GM11168 (cell line): ENCODE measurements around the gene CPN1.
"Not testable (repeated sequence)": the region's sequence is repeated elsewhere in the genome, so short reads cannot be mapped to it uniquely, and the experiment has no call there.

Experiments
- in situ Hi-C: fragments of 300-500 bp; cut with MboI; formaldehyde crosslinking; loops from one replicate; pipeline ENCODE4 v1.12.0; 2022; ENCODE audit warnings: low sequenced_read_pairs; ENCODE audit not compliant: unreplicated experiment

CPN1 gene

DNA sequence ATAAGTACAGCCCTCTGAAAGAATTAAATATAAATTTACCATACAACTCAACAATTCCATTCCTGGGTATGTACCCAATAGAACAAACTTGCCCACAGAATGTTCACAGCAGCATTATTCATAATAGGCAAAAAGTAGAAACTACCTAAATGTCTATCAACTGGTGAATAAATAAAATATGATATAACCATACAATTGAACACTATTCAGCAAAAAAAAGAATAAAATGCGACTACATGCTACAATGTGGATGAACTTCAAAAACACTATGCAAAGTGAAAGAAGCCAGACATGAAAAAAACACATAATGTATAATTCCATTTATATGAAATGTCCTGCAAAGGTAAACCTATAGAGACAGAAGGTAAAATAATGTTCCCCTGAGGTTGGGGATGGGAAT, 2.0 kb upstream of the CPN1 start:
- in situ Hi-C loops = no loop called here

DNA sequence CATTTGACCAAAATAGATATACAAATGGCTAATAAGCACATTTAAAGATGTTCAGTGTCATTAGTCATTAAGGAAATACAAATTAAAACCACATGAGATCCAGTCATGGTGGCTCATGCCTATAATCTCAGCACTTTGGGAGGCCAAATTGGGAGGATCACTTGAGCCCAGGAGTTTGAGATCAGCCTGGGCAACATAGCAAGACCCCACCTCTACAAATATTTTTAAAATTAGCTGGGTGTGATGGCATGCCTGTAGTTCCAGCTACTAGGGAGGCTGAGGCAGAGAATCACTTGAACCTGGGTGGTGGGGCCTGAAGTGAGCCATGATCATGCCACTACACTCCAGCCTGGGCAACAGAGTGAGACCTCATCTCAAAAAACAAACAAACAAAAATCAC, 607 bp upstream of the CPN1 start:
- in situ Hi-C loops = not testable (repeated sequence)

DNA sequence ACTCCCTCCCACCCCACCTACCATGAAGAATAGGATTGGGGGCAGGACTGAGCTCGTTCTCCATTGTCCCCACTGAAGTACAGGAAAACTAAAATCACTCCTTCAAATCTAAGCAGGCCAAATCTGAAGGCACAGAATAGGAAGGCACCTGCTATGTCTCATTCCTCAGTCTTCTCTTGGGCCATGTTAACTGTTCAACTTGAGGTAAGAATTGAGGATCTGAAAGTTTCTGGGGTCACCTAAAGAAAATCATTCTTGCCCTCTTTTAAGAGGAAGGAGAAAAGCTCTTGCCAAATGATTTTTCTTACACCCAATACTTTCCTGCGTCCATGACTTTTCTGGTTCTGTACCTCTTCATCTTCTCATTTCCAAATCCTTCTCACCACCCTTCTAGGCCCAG, 4.9 kb downstream of the CPN1 start:
- in situ Hi-C loops = no loop called here

- in situ Hi-C loops = no loop called here
These were observed 6.0 kb downstream of the CPN1 start for GRCh38 chr10:100075426-100076220.

DNA sequence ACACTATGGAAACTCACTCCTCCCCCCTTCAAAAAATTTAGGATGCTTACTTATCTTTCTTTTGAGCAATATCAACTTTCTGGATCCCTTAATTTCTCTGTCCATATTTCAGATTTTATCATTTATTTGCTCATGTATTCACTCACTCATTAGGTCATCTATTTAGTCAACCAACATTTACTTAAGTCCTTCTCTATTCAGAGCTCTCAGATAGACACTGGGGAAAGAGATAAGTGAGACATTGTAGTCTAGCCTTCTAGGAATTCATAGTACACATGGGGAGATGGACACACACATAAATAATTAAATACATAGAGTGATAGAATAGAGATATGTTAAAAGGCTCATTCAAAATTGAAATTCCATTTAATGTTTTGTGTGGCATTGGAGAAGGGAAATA, 9.2 kb downstream of the CPN1 start:
- in situ Hi-C loops = no loop called here

DNA sequence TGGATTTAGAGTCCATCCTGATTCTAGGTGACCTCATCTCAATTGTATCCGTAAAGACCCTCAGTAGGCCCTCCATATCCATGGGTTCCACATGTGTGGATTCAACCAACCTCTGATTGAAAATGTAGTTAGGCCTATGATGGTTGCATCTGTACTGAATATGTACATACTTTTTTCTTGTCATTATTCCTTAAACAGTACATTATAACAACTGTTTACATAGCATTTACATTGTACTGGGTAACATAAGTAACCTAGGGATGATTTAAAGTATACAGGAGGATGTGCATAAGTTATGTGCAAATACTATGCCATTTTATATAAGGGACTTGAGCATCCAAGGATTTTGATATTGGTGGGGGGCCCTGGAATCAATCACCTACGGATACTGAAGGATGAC, 10.1 kb downstream of the CPN1 start:
- in situ Hi-C loops = no loop called here

DNA sequence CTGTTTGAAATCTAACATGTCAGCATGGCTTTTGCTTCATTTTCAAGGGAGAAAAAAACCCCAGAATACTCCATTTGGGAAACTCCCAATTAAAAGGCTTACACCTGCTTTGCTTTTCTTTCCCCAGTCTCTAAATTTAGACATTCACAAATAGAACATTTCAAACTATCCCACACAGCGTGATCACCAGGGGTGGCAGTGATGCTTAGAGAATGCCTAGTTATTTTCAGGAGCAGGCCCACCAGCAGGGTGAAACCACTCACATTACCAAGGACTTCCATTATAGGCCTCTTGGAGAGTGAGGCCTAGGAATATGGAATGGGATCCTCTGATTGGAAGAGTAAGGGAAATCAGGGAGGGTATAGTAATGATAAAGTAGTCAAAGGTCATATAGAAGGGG, 14.2 kb downstream of the CPN1 start:
- in situ Hi-C loops = no loop called here

GRCh38 chr10:100065084-100065660, 16.5 kb downstream of the CPN1 start:
- in situ Hi-C loops = no loop called here

DNA sequence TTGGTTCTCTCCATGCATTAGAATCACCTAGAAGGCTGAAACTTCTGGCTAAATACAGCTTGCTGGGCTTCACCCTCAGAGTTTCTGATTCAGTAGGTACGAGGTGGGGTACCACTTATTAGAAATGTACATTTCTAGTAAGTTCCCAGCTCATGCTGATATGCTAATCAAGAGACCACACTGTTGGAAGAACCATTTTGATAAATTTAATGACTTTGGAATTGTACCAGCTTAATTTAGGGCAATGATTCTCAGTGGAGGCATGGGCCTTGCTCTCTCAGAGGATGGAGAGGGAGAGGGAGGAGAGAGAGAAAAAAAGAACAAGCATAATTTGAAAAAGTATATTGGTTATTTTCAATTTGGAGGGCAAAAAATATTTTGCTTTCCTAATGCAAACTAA, 20.3 kb downstream of the CPN1 start:
- in situ Hi-C loops = no loop called here

GRCh38 chr10:100057948-100058347, 23.7 kb downstream of the CPN1 start:
- in situ Hi-C loops = no loop called here

DNA sequence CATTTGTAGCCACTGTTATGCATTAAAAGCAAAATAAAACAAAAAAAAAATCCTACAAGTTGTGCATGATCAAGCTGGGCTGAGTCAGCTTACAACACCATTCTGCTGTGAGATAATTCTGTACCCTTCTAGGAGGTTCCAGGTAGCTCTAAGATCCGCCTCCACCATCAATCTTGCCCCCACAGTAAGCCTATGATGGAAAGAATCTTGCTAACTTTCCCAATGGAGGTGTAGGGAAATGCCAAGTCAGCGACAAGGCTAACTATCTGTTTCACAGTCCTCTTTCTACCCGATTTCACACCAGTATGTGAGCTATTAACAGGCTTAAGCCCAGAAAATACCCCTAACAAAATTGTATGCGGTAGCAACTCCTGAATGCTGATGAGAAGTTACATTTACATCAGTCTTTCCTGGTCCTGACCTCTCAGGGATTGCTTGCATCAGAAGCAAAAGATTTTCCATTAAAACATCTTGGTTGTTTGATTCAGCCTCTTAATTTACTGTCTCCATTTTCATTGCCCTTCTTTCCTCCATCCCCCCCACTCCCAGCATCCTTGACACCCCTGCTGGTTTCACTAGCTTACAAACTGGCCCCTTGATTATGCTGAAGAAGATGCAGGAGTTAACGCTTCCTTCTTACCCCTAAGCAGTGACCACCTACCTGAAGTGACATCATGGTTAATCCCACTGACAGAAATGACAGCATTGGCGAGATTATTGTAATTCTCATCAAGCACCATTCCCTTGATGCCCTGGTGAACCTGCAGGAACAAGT, 27.8 kb downstream of the CPN1 start:
- in situ Hi-C loops = no loop called here

GRCh38 chr10:100046021-100046486, 35.6 kb downstream of the CPN1 start:
- in situ Hi-C loops = loop anchor here (10.0 kb wide), 1 partner anchor 201 kb away; no protein-coding TSS in a partner anchor

DNA sequence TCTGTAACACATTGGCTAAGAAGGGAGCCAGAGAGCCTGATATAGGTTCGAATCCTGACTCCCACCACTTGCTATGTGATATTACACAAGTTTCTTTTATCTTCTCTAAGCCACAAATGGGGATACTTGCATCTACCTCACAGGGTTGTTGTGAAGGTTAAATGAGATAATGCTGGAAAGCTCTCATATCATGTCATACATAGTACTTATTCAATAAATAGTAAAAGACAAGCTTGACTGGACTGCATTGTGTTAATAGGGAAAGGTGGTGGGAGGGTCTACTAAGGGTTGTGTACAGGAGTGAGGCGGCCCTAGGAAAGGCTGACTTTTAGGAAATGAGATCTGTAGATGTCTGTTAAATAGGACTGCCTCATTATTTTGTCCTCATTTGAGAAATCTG, 36.1 kb downstream of the CPN1 start:
- in situ Hi-C loops = loop anchor here (10.0 kb wide), 1 partner anchor 201 kb away; no protein-coding TSS in a partner anchor

DNA sequence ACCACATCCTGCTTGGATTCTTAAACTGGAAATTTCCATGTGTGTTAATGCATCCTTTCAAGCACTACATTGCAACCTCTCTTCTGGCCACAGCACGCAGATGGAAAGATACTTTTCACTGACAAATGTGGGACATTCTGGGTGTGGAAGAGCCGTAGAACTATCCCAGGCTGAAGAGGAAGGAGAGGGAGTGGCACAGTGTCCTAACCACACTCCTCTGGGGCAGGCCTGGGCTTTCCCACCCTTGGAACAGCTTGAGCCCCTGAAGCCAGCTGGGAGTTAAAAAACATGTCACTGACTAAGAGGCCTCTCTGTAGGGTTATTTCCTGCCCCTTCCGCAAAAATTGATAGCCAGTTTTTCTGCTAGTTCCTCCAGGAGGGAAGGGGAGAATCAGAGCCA, 37.9 kb downstream of the CPN1 start:
- in situ Hi-C loops = loop anchor here (10.0 kb wide), 1 partner anchor 199 kb away; no protein-coding TSS in a partner anchor

GRCh38 chr10:100043344-100043743, 38.3 kb downstream of the CPN1 start:
- in situ Hi-C loops = loop anchor here (10.0 kb wide), 1 partner anchor 199 kb away; no protein-coding TSS in a partner anchor

- in situ Hi-C loops = loop anchor here (10.0 kb wide), 1 partner anchor 197 kb away; no protein-coding TSS in a partner anchor
These were observed 40.2 kb downstream of the CPN1 start for GRCh38 chr10:100041306-100042002.

GRCh38 chr10:100038561-100039071, 43.1 kb downstream of the CPN1 start:
- in situ Hi-C loops = no loop called here

- in situ Hi-C loops = no loop called here
These were observed 43.8 kb downstream of the CPN1 start for GRCh38 chr10:100037758-100038315.

DNA sequence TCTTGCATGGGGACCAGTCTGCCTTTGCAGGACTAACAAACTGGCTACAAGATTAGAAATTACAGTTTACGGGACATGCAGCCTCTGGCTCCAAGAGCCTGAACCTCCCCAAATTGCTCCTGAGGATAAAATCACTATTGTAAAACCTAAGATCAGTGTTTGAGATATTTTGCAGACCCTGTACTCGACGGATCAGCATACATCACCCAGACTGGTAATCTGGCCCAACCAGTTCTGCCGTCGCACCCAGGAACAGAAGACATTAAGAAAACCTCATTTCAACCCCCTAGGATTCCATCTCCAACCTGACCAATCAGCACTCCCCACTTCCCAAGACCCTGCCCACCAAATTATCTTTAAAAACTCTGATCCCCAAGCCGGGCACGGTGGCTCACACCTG, 44.8 kb downstream of the CPN1 start:
- in situ Hi-C loops = no loop called here
